Stimulated activated memory B cell treated with anti-CD40 and anti-IgM and Interleukin-4, amounts not matched to agents 10 μg/mL and 1 μg/mL and 100 μg/mL, for 72 hours (primary cell): ENCODE results near the gene NOS1.

Experiments
- ATAC-seq: fragments of 150-1000 bp; cut with Tn5 transposase; 2 replicates; pipeline ENCODE4 v1.10.0; 2021
- H3K27ac Mint-ChIP-seq: one replicate; pipeline ENCODE4 v1.8.0; 2022; ENCODE audit warnings: mild to moderate bottlenecking, mixed read lengths
- H3K27me3 Mint-ChIP-seq: one replicate; pipeline ENCODE4 v1.8.0; 2022; ENCODE audit warnings: mixed read lengths
- H3K36me3 Mint-ChIP-seq: one replicate; pipeline ENCODE4 v1.8.0; 2022; ENCODE audit warnings: mixed read lengths
- H3K4me1 Mint-ChIP-seq: one replicate; pipeline ENCODE4 v1.8.0; 2022; ENCODE audit warnings: mixed read lengths
- H3K4me3 Mint-ChIP-seq: one replicate; pipeline ENCODE4 v1.8.0; 2022; ENCODE audit warnings: mild to moderate bottlenecking, moderate library complexity, mixed read lengths
- H3K9me3 Mint-ChIP-seq: one replicate; pipeline ENCODE4 v1.8.0; 2022; ENCODE audit warnings: mixed read lengths

Gene NOS1

DNA sequence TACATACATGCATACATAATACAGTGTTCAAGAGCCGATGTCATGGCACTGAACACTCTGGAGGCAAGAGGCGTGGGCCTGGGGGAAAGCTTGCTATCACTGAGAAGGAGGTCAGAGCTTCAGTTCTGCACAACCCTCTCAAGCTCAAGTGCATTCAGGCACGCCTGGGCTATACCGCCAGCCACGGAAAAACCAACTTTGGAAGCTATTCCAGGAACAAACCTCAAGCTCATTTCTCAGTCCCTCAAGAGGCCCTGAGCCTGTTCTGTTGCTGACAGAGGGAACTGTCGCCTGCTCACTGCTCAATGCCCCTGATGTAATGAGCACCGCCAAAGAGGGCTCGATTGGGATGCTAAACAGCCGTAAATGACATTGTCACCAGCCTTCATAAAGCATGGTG, 9.2 kb downstream of the NOS1 start:
- no peak for ATAC-seq
- Mint-ChIP-seq H3K27me3 (peaks cover 10% of the 10 kb centered on the region), H3K4me1 (no peaks in the 10 kb centered on the region), H3K27ac (no peak overlapping the region), H3K4me3 (no peak overlapping the region), H3K36me3 (no peaks in the 10 kb centered on the region), H3K9me3 (peaks cover 5% of the 10 kb centered on the region)

DNA sequence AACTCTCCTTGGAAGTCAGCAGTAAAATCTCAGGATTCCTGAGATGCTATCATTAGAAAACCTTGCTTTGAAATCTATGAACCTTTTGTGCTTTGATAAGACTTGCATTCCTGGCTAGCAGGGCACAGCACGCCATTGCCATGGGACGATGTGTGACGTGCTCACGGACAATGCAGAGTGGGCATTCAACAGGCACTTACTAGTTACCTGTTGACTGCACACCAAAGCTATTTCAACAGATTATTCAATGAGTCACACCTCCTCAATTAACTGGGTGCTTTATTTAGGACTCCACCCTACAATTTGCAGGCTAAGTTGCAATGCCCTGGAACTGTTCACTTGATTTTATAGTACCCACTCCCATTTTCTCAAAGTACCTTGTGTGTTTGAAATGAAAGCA, 11.3 kb downstream of the NOS1 start:
- Mint-ChIP-seq H3K9me3 (peaks cover 5% of the 10 kb centered on the region), H3K4me1 (no peaks in the 10 kb centered on the region), H3K27me3 (no peaks in the 10 kb centered on the region), H3K4me3 (no peak overlapping the region), H3K36me3 (no peaks in the 10 kb centered on the region), H3K27ac (no peak overlapping the region)
- no peak for ATAC-seq

DNA sequence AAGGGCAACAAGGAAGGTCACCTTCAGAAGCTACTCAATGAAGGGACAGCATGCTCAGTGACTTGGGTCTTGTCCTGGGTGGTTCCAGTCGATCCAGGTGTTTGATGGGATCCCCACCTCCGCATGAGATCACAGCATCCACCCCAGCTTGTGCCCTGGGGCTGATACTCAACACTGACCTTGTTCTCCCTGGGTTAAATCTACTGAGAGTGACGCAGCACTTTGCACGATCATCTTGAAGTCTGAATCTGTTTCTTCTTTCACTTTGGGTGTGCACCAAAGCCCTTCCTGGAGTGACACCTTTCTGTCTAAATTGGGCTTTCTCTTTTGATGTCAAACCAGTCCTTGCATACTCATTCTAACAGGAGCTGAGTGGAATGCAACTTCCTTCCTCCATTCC, 13.8 kb downstream of the NOS1 start:
- H3K27me3 Mint-ChIP-seq: no peaks in the 10 kb centered on the region
- no peak for ATAC-seq
- H3K4me1 Mint-ChIP-seq: no peaks in the 10 kb centered on the region
- H3K36me3 Mint-ChIP-seq: no peaks in the 10 kb centered on the region
- no peak overlapping the region for H3K4me3 Mint-ChIP-seq
- H3K27ac Mint-ChIP-seq: no peak overlapping the region
- H3K9me3 Mint-ChIP-seq: peaks cover 3% of the 10 kb centered on the region

DNA sequence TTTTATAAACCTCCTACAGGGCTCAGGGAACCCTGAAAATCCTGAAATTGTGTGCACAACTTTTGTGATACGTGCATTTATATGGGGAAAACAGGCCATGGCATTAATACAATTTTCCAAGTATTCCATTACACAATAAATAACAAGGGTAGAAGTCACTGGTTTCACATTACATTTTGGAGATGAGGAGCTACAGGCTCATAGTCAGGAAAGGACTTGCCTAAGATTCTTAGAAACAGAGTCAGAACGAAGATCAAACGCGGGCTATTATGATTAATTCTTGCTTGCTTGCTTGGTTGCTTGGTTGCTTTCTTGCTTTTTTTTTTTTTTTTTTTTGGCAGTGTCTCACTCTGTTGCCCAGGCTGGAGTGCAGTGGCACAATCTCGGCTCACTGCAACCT, 16.7 kb downstream of the NOS1 start:
- Mint-ChIP-seq H3K27me3 (peaks cover 6% of the 10 kb centered on the region), H3K4me3 (no peak overlapping the region), H3K9me3 (peaks cover 9% of the 10 kb centered on the region), H3K36me3 (no peaks in the 10 kb centered on the region), H3K27ac (no peak overlapping the region), H3K4me1 (no peaks in the 10 kb centered on the region)
- ATAC-seq: no peak

DNA sequence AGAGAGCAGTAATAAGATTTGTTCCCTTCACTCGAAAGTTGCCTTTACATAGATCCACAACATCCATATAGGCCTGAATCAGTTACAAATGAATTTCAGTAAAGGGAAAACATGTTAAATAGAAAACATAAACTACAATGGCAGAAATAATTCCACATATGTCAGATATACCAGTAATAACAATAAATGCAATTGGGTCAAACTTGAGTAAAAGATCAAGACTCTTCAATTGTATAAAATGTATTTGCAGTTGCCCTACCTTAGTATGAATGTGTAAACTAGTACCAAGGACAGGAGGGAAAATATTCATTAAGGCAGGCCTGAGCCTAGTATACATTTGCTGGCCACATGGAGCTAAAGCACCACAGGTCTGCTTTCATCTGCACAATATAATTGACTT, 17.6 kb downstream of the NOS1 start:
- Mint-ChIP-seq H3K27me3 (peaks cover 6% of the 10 kb centered on the region), H3K36me3 (no peaks in the 10 kb centered on the region), H3K4me3 (no peak overlapping the region), H3K9me3 (peaks cover 9% of the 10 kb centered on the region), H3K27ac (no peak overlapping the region), H3K4me1 (no peaks in the 10 kb centered on the region)
- ATAC-seq: no peak

DNA sequence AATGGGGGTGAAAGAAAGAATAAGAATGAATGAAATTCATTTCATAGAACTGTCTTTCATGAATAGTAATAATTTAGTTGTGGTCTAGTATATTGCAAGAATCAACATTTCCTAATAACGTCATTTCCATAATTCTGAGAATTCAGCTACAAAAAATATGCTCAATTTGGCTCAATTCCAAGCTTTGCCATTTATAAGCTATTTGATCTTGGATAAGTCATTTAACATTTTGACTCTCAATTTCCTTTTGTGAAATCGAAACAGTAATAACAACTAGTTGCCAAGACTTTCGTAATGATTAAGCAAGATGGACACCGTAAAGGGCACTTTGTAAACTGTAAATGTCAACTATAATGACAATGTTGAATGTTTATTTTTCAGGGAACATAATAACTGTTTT, 18.1 kb downstream of the NOS1 start:
- Mint-ChIP-seq H3K27ac (no peak overlapping the region), H3K27me3 (peaks cover 6% of the 10 kb centered on the region), H3K4me3 (no peak overlapping the region), H3K36me3 (no peaks in the 10 kb centered on the region), H3K4me1 (no peaks in the 10 kb centered on the region), H3K9me3 (peaks cover 9% of the 10 kb centered on the region)
- ATAC-seq: no peak

DNA sequence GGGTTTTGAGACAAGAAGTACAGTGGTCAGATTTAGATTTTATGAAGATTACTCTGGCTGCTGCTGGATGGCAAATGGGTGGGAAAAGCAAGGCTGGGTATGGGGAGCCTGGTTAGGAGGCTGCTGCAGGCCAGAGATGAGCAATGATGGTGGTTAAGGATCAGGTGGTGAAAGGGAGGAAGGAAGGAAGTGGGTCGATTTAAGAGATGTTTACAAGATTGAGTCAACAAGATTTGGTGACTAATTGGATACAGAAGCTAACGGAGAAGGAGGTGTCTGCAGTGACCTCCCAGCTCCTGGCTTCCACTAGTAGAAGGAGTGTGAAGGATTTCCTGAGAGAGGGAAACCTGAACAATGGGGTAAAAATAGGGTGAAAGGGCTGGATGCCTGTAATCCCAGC, 18.7 kb downstream of the NOS1 start:
- no peak overlapping the region for H3K27ac Mint-ChIP-seq
- peaks cover 6% of the 10 kb centered on the region for H3K27me3 Mint-ChIP-seq
- H3K36me3 Mint-ChIP-seq: no peaks in the 10 kb centered on the region
- H3K4me3 Mint-ChIP-seq: no peak overlapping the region
- no peak for ATAC-seq
- H3K9me3 Mint-ChIP-seq: peaks cover 9% of the 10 kb centered on the region
- H3K4me1 Mint-ChIP-seq: no peaks in the 10 kb centered on the region

DNA sequence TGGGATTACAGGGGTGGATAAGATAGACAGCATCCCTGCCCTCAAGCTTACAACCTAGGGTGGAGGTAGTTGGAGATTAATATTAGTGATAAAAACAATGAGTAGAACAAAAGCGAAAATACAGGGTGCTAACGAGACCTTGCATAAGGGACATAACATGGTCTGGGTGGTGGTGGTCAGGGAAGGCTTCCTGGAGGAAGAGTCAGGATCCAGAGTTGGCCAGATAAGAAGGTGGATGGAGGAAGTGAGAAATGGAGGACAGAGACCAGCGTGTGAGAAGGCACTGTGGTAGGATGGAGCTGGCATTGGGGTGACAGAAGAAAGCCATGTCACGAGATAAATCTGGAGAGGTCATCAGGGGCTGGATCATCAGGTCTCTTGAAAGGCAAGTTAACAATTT, 19.2 kb downstream of the NOS1 start:
- Mint-ChIP-seq H3K27me3 (peaks cover 6% of the 10 kb centered on the region), H3K9me3 (peaks cover 9% of the 10 kb centered on the region), H3K27ac (no peak overlapping the region), H3K4me1 (no peaks in the 10 kb centered on the region), H3K36me3 (no peaks in the 10 kb centered on the region), H3K4me3 (no peak overlapping the region)
- no peak for ATAC-seq

DNA sequence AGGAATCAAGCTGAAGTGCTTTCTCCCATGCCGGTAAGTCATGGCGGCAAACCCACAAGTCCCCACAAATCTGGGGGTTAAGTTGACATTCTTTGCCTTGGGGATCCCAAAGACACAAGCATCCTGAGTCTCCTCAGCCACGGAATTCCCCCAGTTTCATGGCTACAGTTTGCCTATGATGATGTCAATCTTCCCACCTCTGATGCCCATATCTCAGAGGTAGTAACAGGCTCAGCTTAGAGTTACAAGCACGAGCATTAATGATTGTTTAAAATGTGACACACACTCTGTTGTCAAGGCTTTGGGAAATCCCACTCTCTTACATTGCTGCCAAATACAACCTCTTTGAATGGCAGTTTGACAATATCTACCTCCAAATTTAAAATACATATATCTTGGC, 22.3 kb downstream of the NOS1 start:
- no peak for ATAC-seq
- Mint-ChIP-seq H3K4me1 (no peaks in the 10 kb centered on the region), H3K27ac (no peak overlapping the region), H3K4me3 (no peak overlapping the region), H3K27me3 (peaks cover 21% of the 10 kb centered on the region), H3K9me3 (peaks cover 9% of the 10 kb centered on the region), H3K36me3 (no peaks in the 10 kb centered on the region)

DNA sequence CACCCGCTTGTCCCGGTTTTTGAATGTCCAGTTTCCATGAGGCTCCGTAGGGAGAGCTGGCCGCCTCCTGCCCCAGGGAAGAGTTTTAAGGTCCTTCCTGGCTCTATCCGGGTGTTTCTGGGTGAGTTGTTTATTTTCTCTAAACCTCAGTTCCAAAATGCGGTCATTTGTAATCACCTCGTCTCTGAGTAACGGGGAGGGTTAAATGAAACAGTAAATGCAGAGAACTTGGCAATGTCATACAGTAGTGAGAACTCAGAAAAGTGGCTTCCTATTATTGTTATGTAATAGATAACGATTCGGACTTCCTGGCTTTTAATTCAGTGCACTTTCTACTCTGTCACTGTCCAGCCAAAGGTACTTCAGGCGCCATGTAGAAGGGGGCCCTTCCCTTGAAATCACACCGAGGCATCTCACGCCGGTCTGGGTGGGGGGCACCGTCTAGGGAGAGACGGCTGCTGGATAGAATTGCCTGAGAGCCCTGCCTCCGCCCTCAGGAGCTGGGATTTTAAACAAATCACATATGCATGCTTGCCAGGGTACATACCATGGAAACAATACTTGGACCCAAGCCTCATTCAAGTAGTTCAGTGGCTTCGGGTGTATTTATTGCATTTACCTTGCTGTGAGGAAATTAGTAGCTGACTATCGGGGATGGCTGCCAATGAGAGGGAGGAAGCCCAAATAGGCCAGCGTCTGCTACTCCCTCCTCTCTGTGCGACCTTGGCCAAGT, 26.4 kb downstream of the NOS1 start:
- Mint-ChIP-seq H3K4me3 (no peak overlapping the region), H3K9me3 (peaks cover 5% of the 10 kb centered on the region), H3K4me1 (no peaks in the 10 kb centered on the region), H3K36me3 (no peaks in the 10 kb centered on the region), H3K27me3 (peaks cover 47% of the 10 kb centered on the region), H3K27ac (no peak overlapping the region)
- no peak for ATAC-seq

DNA sequence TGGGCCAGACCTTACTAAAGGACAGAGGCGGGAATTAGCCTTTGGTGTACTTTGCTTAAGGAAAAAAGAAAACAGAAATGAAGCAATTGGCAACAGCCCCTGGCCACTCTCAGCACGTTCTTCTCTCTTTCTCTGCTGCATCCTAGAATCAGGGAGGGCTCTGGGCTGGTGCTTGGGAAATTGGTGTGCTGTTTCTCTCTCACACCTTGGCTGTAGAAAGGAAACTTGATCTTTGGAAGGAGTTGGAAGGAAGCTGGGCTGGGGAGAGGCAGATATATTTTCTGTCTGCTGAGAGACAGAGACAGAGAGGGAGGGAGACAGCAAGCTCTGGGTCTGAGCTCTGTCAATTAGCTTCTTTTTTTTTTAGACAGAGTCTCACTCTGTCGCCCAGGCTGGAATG, 27.4 kb downstream of the NOS1 start:
- no peak for ATAC-seq
- Mint-ChIP-seq H3K4me1 (no peaks in the 10 kb centered on the region), H3K9me3 (peaks cover 5% of the 10 kb centered on the region), H3K4me3 (no peak overlapping the region), H3K36me3 (no peaks in the 10 kb centered on the region), H3K27ac (no peak overlapping the region), H3K27me3 (peaks cover 47% of the 10 kb centered on the region)

DNA sequence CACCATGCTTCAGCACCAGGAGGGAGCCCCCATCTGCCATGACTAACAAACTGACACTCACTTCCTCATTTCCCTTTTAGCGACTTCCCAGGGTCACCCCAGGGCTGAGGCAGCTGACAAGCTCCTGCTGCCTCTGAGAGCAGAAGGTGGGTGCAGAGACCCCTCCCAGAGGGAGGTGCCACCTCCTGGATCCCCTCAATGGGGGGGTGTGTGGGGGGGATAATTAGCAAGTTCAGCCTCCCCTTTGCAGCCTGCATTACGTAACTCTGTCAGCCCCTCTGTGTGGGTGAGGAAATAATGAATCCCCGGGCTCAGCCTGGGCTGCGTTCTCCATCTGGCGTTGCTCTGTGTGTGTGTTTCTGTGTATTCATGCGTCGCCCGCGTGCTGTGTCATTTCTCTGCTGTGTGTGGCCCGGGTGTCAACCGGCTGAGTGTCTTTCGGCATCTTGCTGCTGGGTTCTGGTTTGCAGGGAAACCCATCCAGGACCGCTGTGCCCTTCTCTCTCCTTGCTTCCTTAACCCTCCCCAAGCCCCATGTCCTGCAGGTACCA, 28.0 kb downstream of the NOS1 start:
- peaks cover 51% of the 10 kb centered on the region for H3K27me3 Mint-ChIP-seq
- H3K27ac Mint-ChIP-seq: no peak overlapping the region
- no peaks in the 10 kb centered on the region for H3K36me3 Mint-ChIP-seq
- H3K4me1 Mint-ChIP-seq: no peaks in the 10 kb centered on the region
- no peak overlapping the region for H3K4me3 Mint-ChIP-seq
- no peak for ATAC-seq
- peaks cover 5% of the 10 kb centered on the region for H3K9me3 Mint-ChIP-seq

DNA sequence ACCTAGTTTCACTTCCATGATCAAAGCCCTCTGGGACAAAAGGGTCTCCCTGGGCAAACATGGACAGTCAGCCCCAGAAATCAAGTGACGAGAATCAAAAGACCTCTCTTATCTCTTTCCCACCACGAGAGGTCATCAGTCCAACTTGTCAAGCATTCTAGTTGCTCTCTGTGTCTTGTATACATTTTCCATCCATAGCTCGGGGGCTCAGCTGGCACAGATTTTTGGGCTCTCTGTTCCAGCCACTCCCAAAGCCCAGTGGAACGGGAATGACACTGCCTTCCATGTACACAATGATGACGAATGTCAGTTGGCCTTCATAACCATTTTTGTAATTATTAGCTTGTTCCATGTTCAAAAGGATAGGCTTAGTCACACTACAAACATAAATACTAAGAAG, 29.7 kb downstream of the NOS1 start:
- H3K4me3 Mint-ChIP-seq: no peak overlapping the region
- H3K4me1 Mint-ChIP-seq: no peaks in the 10 kb centered on the region
- H3K9me3 Mint-ChIP-seq: peaks cover 5% of the 10 kb centered on the region
- no peaks in the 10 kb centered on the region for H3K36me3 Mint-ChIP-seq
- H3K27ac Mint-ChIP-seq: no peak overlapping the region
- no peak for ATAC-seq
- H3K27me3 Mint-ChIP-seq: peaks cover 68% of the 10 kb centered on the region

DNA sequence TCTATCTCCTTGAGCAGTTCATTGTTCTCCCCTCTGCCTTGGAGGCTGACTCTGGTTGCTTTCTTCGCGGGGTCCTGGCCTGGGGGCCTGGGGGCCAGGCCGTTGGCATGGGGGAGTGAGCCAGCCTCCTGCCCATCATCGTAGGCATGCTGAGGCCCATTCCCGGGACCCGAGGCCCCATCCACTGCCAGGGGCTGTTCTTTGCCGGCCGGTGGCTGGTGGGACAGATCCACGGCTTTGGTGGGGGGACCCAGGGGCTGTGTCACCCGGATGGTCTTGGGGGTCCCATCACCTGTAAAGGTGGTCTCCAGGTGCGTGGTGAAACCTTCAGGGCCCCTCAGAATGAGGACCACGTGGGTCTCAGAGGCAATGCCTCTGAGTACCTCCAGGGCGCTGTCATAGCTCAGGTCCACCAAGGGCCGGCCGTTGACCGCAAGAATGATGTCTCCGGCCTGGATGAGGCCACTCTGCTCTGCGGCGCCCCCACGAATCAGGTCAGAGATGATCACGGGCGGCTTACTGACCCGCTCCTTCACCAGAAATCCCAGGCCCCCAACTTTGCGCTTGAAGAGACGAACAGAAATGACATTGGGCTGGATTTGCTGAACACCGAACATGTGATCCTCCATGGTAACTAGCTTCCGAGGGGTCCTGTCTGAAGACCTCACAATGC, 30.8 kb downstream of the NOS1 start:
- no peak for ATAC-seq
- H3K36me3 Mint-ChIP-seq: no peaks in the 10 kb centered on the region
- peaks cover 68% of the 10 kb centered on the region for H3K27me3 Mint-ChIP-seq
- H3K27ac Mint-ChIP-seq: no peak overlapping the region
- H3K9me3 Mint-ChIP-seq: peaks cover 5% of the 10 kb centered on the region
- no peaks in the 10 kb centered on the region for H3K4me1 Mint-ChIP-seq
- H3K4me3 Mint-ChIP-seq: no peak overlapping the region

DNA sequence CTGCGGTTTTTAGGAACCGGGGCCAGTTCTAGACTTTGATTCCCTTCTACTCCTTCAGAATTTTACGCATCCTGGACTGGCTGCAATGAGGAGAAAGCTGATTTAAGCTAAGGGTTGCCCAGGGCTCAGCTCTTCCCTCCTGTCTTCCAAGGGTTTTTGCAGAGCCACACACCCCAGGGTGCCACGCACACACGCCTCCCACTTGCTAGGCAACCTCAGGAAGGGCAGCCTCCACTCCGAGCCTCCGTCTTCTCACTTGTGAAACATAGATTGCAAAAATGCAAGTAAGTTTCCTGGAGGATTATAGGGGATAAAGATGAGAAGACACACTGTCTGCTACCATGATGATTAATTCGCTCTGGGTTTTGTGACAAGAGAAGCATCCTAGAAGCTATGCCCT, 31.7 kb downstream of the NOS1 start:
- Mint-ChIP-seq H3K4me3 (no peak overlapping the region), H3K36me3 (no peaks in the 10 kb centered on the region), H3K27me3 (peaks cover 61% of the 10 kb centered on the region)

DNA sequence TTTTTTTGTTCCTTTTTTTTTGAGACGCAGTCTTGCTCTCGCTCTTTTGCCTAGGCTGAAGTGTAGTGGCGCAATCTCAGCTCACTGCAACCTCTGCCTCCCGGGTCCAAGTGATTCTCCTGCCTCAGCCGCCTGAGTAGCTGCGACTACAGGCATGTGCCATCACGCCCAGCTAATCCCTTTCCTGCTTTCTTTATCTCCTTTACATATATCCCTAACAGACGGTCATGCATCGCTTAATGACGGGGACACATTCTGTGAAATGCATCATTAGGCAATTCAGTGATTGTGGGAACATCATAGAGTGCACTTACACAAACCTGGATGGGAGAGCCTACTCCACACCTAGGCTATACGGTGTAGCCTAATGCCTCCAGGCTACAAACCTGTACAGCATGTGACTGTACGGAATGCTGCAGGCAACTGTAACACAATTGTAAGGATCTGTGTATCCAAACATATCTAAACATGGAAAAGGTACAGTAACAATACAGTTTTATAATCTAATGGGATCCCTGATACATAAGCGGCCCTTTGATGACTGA, 32.8 kb downstream of the NOS1 start:
- Mint-ChIP-seq H3K4me1 (no peaks in the 10 kb centered on the region), H3K27me3 (peaks cover 49% of the 10 kb centered on the region), H3K4me3 (no peak overlapping the region), H3K27ac (no peak overlapping the region), H3K36me3 (no peaks in the 10 kb centered on the region), H3K9me3 (peaks cover 5% of the 10 kb centered on the region)
- ATAC-seq: no peak

More for the DNA sequence above, 31.7 kb downstream of the NOS1 start:
- Mint-ChIP-seq H3K4me1 (no peaks in the 10 kb centered on the region), H3K9me3 (peaks cover 5% of the 10 kb centered on the region), H3K27ac (no peak overlapping the region)
- ATAC-seq: no peak
